HG02840 (cell line): ENCODE measurements around the gene HDAC11.
"Not testable (repeated sequence)": the region's sequence is repeated elsewhere in the genome, so short reads cannot be mapped to it uniquely, and the experiment has no call there.

ENCODE experiments used
- ATAC-seq: cut with Tn5 transposase; IDR thresholded peaks from one replicate; pipeline ENCODE4 v1.9.1; 2021; ENCODE audit warnings: mild to moderate bottlenecking, moderate library complexity, moderate number of reproducible peaks; ENCODE audit not compliant: unreplicated experiment, low FRiP score

HDAC11 gene

GRCh38 chr3:13519006-13519791 is 39.1 kb downstream of the HDAC11 start:
- ATAC-seq: no peak

GRCh38 chr3:13520326-13520880 is 40.3 kb downstream of the HDAC11 start:
- no peak for ATAC-seq

GRCh38 chr3:13521309-13521708 is 41.2 kb downstream of the HDAC11 start:
- no peak for ATAC-seq

- ATAC-seq: not testable (repeated sequence)
Measured at GRCh38 chr3:13521749-13522148, 41.6 kb downstream of the HDAC11 start.

- ATAC-seq: no peak
Measured at GRCh38 chr3:13522236-13522635, 42.1 kb downstream of the HDAC11 start.

DNA sequence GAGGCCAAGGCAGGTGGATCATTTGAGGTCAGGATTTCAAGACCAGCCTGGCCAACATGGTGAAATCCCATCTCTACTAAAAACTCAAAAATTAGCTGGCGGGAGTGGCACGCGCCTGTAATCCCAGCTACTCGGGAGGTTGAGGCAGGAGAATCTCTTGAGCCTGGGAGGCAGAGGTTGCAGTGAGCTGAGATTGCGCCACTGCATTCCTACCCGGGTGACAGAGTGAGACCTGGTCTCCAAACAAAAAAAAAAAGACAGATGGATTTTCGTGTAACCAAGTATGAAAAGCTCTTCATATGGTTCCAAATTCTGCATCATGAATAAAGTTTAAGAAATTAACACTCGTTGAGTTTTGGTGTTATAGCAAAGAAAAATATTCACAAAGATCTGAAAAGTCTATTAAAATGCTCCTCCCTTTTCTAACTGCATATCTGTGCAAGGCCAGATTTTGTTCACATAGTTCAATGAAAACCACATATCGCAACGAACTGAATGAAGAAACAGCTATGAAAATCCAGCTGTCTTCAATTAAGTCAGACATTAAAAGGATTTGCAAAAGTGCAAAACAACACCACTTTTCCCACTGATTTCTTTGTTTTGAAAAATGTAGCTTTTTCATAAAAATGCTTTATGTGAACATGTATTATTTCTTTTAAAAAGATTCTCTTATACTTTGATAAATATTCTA is 45.0 kb downstream of the HDAC11 start:
- no peak for ATAC-seq

GRCh38 chr3:13525827-13526625 is 45.9 kb downstream of the HDAC11 start:
- no peak for ATAC-seq

DNA sequence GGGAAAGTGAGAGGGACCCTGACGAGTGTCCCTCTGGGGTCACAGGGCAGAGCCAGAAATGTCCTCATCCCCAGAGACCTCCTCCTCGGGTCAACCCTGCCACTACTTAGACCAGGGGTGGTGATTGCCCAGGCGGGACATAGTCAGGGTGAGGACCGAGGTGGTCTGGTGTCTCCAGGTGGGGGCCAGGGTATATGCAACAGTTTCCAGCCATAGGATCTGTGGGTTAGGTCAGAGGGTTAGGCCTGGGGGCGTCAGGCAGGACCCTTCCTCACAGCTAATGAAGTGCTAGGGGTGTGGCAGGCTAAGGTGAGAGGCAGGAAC is 46.5 kb downstream of the HDAC11 start:
- no peak for ATAC-seq

GRCh38 chr3:13528217-13528867 is 48.2 kb downstream of the HDAC11 start:
- no peak for ATAC-seq

GRCh38 chr3:13529196-13530112 is 49.3 kb downstream of the HDAC11 start:
- no peak for ATAC-seq

DNA sequence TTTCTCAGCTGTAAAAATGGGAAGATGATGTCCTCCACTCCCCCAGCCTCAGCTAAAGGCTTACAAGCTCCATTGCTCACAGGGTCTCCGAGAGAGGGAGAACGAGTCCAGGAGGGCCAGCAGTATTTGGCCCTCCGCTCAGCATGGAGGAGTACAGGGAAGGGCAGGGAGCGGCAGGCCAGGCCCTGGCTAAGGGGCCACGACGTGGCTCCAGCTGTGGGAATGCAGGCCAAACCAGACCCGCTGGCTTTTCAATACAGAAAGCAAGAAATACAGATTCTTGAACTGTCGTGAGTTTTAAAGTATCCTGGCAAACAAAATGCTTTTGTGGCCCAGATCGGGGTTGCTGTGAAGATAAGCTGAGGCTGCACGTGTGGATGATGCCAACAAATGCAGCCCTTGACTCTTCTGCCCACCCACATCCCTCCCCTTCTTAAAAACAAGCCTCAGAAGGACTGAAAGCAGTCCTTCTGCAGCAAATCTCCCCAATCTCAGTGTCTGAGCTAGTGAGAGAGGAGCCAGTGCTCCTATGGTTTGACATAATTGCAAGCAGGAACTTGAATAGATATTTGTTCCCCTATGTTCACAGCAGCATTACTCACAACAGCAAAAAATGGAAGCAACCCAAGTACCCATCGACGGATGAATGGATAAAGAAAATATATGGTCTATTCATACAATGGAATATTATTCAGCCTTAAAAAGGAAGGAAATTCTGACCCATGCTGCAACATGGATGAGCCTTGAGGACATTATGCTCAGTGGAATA is 50.3 kb downstream of the HDAC11 start:
- no peak for ATAC-seq

DNA sequence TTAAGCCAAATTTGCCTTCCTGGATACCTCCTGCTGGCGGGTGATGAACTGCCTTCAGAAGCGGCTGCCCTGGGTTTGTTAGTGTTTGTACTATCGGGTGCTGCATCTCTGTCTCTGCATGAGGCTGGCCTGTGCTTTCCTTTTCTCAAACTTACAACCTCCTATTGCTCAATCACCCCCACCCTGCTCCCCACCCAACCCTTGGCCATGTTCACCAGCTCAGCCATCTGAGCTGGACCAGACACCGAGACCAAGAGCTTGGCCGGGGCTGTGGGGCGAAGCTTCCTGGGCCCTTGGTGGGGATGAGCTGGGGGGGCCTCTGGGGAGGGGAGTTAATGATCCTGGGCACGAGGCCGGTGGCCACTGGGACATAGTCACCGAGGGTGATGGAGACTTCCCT is 52.0 kb downstream of the HDAC11 start:
- ATAC-seq: no peak

GRCh38 chr3:13532631-13533030 is 52.5 kb downstream of the HDAC11 start:
- no peak for ATAC-seq

DNA sequence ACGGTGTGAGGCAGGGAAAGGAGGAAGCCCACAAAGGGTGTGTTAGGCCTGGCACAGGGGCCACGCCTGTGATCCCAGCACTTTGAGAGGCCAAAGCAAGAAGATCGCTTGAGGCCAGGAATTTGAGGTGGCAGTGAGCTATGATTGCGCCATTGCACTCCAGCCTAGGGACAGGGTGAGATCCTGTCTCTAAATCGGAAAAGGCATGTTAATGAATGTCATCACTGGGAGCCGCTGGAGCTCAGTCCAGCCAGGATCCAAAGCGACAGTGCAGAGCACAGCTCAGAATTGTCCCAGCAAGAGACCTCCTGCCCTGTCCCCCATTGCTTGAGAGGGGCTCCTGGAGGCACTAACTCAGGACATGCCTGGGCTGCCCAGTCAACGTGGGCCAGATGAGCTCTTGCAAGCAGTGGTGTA is 53.8 kb downstream of the HDAC11 start:
- ATAC-seq: no peak

DNA sequence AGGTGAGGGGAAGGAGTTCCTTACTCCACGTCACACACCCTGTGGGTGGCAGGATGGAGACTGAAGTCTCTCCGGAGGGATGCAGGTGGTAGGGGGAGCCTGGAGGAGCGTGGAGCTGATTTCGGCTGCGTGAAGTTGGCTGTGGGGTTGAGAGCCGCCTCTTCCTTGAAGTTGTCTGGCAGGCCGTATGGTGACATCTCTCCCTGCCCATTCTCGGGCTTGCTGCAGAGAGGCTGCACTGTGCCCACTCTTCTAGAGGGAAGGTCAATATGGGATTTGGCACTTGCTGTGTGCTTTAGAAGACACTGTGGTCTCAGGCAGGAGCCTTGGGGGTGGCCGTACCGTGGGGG is 55.4 kb downstream of the HDAC11 start:
- ATAC-seq: no peak

- ATAC-seq: no peak
Measured at GRCh38 chr3:13535905-13536304, 55.8 kb downstream of the HDAC11 start.

DNA sequence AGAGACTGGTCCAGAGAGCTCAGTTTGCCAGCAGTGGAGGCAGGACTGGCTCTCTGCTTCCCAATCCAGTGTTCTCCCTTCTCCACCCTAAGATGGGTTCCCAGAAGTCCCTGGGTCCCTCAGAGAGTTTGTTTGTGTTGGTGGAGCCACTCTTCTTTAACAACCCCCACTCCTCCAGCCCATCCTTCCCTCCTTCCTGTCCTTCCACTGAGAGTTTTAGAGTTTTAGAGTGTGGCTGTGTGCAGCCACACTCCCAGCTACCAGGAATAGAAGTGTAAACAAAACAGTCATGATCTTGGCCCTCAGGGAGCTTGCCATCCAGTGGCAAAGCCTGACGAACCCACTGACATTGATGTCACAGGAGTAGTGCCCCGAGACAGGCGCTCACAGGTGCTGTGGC is 56.3 kb downstream of the HDAC11 start:
- ATAC-seq: no peak

- no peak for ATAC-seq
Measured at GRCh38 chr3:13536832-13537231, 56.7 kb downstream of the HDAC11 start.
